DMS114 treated with DMSO at 0.1 percent for 48 hours (cell line): ENCODE measurements around the gene LRMDA.

Experiments used
- DNase-seq: peaks from one replicate; lab custom pipeline; 2025; ENCODE audit not compliant: unreplicated experiment; lab: John Stamatoyannopoulos, UW

The LRMDA gene

DNA sequence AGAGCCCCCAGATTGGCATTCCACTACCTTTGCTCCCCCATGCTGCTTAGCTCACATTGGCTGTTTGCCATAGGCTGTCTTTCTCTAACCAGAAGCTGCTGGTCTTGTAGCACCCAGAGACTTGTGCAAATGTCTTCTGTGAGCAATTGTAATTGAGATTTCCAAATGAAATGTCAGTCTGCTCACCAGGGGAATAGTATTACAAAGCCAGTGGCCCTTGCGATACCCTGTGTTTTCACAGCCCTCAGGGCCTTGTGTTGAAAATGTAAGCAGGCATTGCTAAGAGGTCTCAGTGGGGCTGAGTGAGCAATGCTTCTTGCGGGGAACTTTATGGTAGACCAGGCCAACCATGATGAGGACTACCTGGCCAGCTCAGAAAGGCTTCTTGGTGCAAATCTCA is 746.5 kb downstream of the LRMDA start:
- no peak for DNase-seq

DNA sequence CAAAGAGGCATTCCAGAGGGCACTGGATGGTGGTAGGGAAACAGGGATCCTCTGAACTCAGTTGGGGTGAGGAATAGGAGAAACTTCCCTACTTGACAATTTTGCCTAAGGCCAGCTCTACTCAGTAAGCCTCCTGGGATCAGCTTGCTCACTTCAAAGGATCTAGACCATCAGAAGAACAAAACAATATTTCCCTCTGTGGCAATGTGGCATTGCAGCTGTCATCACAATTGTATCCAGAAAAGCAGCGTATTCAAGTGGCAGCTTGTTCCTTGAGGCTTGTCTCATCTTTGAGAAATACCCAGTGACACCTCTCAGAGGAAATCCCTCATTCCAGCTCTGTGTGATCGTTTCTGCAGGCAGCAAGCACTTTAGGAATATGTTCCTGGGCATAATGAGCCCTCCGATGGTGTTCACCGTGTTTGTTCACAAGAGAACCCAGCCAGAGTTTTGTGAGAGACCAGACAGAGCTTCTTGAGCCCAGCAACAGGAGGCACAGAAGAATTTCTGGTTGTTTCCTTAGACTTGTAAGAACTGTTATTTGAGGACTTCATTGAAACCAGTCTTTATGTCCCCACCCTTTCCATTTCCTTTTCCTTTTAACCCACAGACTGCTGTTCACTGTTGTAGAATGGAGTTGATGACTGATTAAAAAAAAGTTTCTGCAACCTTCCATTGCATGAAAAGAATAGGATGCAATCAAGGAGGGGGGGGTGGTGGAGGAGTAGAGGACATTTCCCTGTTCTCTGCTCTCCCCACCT is 747.3 kb downstream of the LRMDA start:
- no peak for DNase-seq

DNA sequence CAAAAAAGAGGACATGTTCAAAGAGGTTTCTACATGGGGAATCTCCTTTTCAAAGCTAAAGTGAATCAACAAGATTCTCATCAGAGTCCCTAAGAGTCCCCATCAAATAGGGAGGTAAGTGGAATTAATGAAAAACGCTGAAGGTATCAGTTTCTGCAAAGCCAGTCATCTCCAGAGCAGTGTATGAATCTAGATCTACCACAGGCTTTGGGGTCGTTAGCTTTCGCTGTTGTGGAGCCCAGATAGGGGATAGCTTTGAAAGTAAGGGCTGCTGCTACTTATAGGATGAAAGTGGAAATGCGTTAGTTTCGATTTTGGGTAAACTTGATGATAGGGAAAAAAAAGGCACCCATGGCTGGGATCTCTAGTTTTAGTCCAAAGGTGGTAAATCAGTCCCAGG is 748.4 kb downstream of the LRMDA start:
- DNase-seq = no peak

DNA sequence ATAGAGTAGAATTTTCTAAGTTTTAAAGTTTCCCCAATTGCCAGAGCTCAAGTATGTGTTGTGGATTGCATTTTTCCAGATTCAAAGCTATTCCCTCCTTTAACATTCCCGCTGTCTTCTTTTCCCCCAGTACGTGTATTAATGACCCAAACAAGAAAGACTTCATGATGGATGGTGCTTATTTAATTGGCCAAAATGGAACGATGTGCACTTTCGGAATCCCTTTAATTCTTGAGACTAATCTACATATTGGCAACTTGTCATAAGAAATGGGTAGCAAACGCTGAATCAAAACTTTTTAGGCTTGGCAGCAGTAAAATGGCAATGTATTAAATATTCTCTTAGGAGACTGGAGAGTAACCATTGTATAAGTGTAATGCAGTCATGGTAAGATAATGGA is 753.2 kb downstream of the LRMDA start:
- DNase-seq = no peak

GRCh38 chr10:76185471-76186301 is 754.3 kb downstream of the LRMDA start:
- DNase-seq = no peak

GRCh38 chr10:76188216-76188615 is 756.8 kb downstream of the LRMDA start:
- no peak for DNase-seq

GRCh38 chr10:76190634-76191270 is 759.3 kb downstream of the LRMDA start:
- DNase-seq = no peak

- no peak for DNase-seq
Measured at GRCh38 chr10:76191336-76191735, 759.9 kb downstream of the LRMDA start.

DNA sequence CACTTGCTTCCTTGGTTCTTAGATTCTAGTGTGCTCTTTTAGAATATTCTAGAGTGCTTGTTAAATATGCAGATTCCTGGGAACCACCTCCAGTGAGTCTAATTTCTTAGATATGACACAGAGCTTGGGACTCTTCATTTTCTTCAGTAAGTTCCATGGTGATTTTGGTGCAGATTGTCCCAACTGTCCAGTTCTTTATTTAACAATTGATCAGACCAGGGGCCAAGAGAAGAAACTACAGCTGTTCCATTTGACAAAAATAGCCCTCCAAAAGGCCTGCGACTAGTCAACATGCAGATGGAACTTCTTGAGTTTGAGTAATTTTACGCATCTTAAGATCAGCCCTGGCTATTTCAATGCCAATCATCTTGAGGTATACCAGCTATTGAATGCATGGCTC is 760.7 kb downstream of the LRMDA start:
- DNase-seq = no peak

GRCh38 chr10:76192694-76193320 is 761.4 kb downstream of the LRMDA start:
- DNase-seq = no peak

GRCh38 chr10:76195654-76196390 is 764.4 kb downstream of the LRMDA start:
- DNase-seq = no peak

DNA sequence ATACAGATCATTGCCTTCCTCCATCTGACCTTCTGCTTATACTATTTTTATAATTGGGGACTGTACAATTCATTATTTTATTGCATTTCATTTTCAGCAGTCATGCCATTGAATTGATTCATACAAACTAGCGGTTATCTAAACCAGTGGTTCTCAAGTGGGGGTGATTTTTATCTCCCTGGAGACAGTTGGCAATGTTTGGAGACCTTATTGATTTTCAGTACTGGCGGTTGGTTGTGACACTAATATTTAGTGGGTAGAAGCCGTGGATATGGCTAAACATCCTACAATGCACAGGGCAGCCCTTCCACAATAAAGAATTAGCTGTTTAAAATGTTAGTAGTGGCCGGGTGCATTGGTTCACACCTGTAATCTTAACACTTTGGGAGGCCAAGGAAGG is 765.9 kb downstream of the LRMDA start:
- DNase-seq = no peak

DNA sequence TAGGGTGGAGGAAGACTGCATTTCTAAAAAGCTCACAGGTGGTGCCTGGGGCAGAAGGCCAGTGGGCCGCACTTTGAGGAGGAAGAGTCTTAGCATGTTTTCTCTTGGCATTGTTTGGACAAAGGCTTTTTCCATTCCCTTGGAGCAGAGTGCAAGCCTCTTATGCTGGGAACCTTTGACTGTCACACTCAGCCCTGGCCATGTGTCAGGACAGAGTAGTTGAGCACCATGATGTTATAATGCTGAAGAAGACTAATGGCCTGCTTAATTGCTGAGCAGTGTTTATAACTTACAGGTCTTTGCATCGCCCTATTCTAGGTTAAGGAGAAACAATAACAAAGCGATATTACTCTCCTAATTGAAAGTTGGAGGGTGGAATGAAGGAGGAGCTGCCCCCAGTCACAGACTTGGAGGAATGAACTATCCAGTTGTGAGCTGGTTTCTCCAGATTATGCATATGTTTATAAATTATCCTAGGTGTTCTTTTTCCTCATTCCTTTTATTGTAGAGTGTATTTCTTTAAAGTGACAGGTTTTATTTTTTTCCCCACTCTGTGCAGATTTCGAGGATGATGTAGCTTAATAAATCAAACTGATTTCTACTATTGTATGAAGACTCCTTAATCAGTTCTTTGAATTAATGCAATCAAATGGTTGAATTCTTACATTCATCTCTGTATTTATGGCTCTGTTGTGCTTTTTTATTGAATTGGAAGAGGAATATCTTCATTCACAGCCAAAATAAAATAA is 767.0 kb downstream of the LRMDA start:
- no peak for DNase-seq

GRCh38 chr10:76201962-76202361 is 770.5 kb downstream of the LRMDA start:
- no peak for DNase-seq

GRCh38 chr10:76202777-76203176 is 771.4 kb downstream of the LRMDA start:
- no peak for DNase-seq

GRCh38 chr10:76205361-76205760 is 773.9 kb downstream of the LRMDA start:
- no peak for DNase-seq

DNA sequence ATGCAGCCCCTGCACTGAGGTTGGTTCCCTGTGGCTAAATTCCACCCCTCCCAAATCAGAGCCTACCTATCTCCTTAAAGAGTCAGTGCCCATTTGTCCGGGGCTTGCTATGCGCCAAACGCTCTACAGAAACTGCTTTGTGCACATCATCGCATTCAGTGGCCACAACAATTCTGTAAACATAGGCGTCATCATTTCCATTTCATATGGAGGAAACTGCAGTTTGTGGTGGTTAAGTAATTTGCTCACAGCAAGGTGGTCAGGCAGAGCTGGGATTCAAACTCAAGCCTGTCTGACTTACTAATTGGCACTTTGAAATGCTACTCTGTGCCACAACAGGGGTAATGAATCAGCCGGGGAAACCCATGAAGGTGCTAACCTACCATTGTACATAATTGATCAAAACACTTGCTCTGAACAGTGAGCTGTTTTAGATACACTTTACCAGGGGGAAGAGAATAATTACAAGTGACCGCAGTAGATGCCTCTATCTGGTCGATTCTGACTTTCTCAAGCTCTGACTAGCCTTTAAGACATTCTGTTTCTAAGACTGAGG is 775.5 kb downstream of the LRMDA start:
- DNase-seq = no peak

DNA sequence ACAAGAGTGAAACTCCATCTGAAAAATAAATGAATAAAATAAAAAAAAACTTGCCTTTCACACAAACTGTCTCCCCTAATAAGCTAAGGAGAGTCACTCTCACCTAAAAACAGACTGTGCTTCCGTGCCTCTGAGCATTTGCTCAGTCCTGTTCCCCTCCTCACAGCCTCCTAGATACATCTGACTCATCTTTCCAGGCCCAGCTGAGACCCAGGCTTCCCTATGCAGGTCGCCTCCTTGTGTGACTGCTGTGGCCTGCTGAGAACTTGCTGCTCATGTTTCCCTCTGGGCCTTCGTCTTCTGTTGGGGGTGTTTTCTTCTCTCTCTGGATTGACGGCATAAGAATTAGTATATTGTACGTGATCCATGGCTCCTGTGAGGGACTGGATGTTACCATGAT is 777.7 kb downstream of the LRMDA start:
- DNase-seq = no peak

- no peak for DNase-seq
Measured at GRCh38 chr10:76210211-76210610, 778.8 kb downstream of the LRMDA start.

GRCh38 chr10:76211691-76212090 is 780.3 kb downstream of the LRMDA start:
- DNase-seq = no peak
